HG03064 (cell line): ENCODE measurements around the gene SLC34A3.

ENCODE experiments used
- ATAC-seq: cut with Tn5 transposase; IDR thresholded peaks from one replicate; pipeline ENCODE4 v1.9.1; 2021; ENCODE audit warnings: low read depth; ENCODE audit not compliant: unreplicated experiment

SLC34A3 gene

GRCh38 chr9:137230705-137231371, at the start of gene SLC34A3:
Gene SLC34A3 (plus strand): TSS chr9:137230901. CDS start chr9:137231703, 802 bp downstream.
- ATAC-seq = no peak

- ATAC-seq = no peak
Observed at GRCh38 chr9:137181680-137182079, 49.0 kb upstream of the SLC34A3 start.

GRCh38 chr9:137182836-137183235, 47.9 kb upstream of the SLC34A3 start:
- ATAC-seq = no peak

- no peak for ATAC-seq
Observed at GRCh38 chr9:137183980-137184595, 46.6 kb upstream of the SLC34A3 start.

- no peak for ATAC-seq
Observed at GRCh38 chr9:137184881-137185660, 45.6 kb upstream of the SLC34A3 start.

- no peak for ATAC-seq
Observed at GRCh38 chr9:137185921-137186320, 44.8 kb upstream of the SLC34A3 start.

- no peak for ATAC-seq
Observed at GRCh38 chr9:137186385-137186784, 44.3 kb upstream of the SLC34A3 start.

GRCh38 chr9:137187386-137187785, 43.3 kb upstream of the SLC34A3 start:
- ATAC-seq = no peak

GRCh38 chr9:137188086-137188489, 42.6 kb upstream of the SLC34A3 start:
- no peak for ATAC-seq

- peak; percentile 60 for ATAC-seq
Observed at GRCh38 chr9:137188490-137189296, 42.0 kb upstream of the SLC34A3 start, which contains the start of the genes ANAPC2 and SSNA1. Gene ANAPC2 (minus strand): TSS chr9:137188560. CDS start chr9:137188532, 28 bp downstream. Gene SSNA1 (plus strand): TSS chr9:137188676. CDS start chr9:137188727, 51 bp downstream.

GRCh38 chr9:137189297-137190295, 41.1 kb upstream of the SLC34A3 start:
- ATAC-seq = no peak

GRCh38 chr9:137190315-137190856, 40.3 kb upstream of the SLC34A3 start:
- ATAC-seq = no peak

GRCh38 chr9:137191245-137191644, 39.5 kb upstream of the SLC34A3 start:
- no peak for ATAC-seq

GRCh38 chr9:137191691-137192447, 38.8 kb upstream of the SLC34A3 start:
- ATAC-seq = no peak

- no peak for ATAC-seq
Observed at GRCh38 chr9:137192448-137192780, 38.3 kb upstream of the SLC34A3 start.

GRCh38 chr9:137192859-137193258, 37.8 kb upstream of the SLC34A3 start:
- no peak for ATAC-seq

- no peak for ATAC-seq
Observed at GRCh38 chr9:137193771-137194170, 36.9 kb upstream of the SLC34A3 start.

- ATAC-seq = no peak
Observed at GRCh38 chr9:137194388-137194787, 36.3 kb upstream of the SLC34A3 start.
